GM12878 (cell line): Measurements from ENCODE around the gene DENND6B.

ENCODE experiments used
- BCL11A ChIP-seq: IDR thresholded peaks from 2 replicates; pipeline ENCODE4 v1.6.1; 2011; ENCODE audit warnings: low read depth, low read length
- EP300 ChIP-seq, 2 experiments: fragments of 150-350 bp in 1 of 2; IDR thresholded peaks; 2 replicates each; pipeline ENCODE4 v1.6.1; 2011 to 2012; ENCODE audit warnings: low read depth in 2 of 2, low read length in 2 of 2, borderline replicate concordance in 1 of 2, improper control_type of control experiment in 1 of 2, inconsistent platforms in 1 of 2; ENCODE audit not compliant: control insufficient read depth in 1 of 2
- FOS ChIP-seq: IDR thresholded peaks from 3 replicates; pipeline ENCODE4 v1.6.1; 2011; ENCODE audit warnings: borderline replicate concordance; ENCODE audit not compliant: insufficient read length; ENCODE audit errors: extremely low read depth
- MYC ChIP-seq: IDR thresholded peaks from 2 replicates; pipeline ENCODE4 v1.6.1; 2011; ENCODE audit warnings: mild to moderate bottlenecking, low read length, moderate library complexity, inconsistent platforms; ENCODE audit not compliant: insufficient read depth, insufficient replicate concordance, insufficient read length, severe bottlenecking
- RCOR1 ChIP-seq: conservative IDR thresholded peaks from 2 replicates; pipeline ENCODE4 v1.6.1; 2012; ENCODE audit warnings: low read depth, low read length, improper control_type of control experiment
- SIN3A ChIP-seq: IDR thresholded peaks from 2 replicates; pipeline ENCODE4 v1.6.1; 2012; ENCODE audit warnings: low read depth, low read length, improper control_type of control experiment
- ZNF217 ChIP-seq: fragments of 450-650 bp; IDR thresholded peaks from 2 replicates; pipeline ENCODE4 v1.6.1; 2017; ENCODE audit warnings: antibody characterized with exemption, mild to moderate bottlenecking
- TF ChIP-seq, protein P1 (sequence below), 3 experiments: IDR thresholded peaks in 2 of 3; conservative IDR thresholded peaks in 1 of 3; 2 replicates each; pipeline ENCODE4 v1.5.1; 2011; ENCODE audit warnings: low read depth in 3 of 3, low read length in 3 of 3, mild to moderate bottlenecking in 3 of 3, control low read depth in 2 of 3, moderate library complexity in 2 of 3, inconsistent platforms in 1 of 3, mixed read lengths in 1 of 3; ENCODE audit not compliant: control insufficient read depth in 2 of 3, insufficient read depth in 1 of 3; ENCODE audit errors: extremely low read depth in 1 of 3
- TF ChIP-seq, protein P2 (sequence below): IDR thresholded peaks from 2 replicates; pipeline ENCODE4 v1.6.1; 2012; ENCODE audit warnings: low read depth, low read length, improper control_type of control experiment
- TF ChIP-seq, protein P3 (sequence below): IDR thresholded peaks from 2 replicates; pipeline ENCODE4 v1.6.1; 2011; ENCODE audit warnings: low read depth, low read length, improper control_type of control experiment, borderline replicate concordance

DNA sequence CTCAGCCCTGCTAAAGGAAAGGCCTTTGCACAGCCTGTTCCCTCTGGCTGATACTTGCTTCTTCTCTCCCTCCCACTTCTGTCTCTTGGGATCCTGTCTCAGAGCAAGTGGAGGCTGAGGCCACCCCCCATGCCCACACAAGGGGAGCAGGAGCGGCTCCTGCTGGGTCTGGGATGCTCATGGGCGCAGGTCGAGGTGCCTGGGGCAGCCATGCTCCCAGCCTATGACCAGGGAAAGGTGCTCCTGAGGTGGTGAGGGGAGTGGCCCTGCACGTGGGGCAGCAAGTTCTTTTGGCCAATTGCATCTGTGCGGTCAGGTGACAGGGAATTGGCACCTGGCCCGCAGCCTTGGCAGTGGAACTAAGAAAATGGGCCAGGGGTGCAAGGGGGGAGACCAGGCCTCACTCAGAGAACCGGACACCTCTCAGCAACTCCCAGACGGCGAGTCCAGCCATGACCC is 58.1 kb downstream of the DENND6B start:
- TF ChIP-seq, protein P1, sequence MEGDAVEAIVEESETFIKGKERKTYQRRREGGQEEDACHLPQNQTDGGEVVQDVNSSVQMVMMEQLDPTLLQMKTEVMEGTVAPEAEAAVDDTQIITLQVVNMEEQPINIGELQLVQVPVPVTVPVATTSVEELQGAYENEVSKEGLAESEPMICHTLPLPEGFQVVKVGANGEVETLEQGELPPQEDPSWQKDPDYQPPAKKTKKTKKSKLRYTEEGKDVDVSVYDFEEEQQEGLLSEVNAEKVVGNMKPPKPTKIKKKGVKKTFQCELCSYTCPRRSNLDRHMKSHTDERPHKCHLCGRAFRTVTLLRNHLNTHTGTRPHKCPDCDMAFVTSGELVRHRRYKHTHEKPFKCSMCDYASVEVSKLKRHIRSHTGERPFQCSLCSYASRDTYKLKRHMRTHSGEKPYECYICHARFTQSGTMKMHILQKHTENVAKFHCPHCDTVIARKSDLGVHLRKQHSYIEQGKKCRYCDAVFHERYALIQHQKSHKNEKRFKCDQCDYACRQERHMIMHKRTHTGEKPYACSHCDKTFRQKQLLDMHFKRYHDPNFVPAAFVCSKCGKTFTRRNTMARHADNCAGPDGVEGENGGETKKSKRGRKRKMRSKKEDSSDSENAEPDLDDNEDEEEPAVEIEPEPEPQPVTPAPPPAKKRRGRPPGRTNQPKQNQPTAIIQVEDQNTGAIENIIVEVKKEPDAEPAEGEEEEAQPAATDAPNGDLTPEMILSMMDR (IDR thresholded peaks at IDR 0.05 in 2 of 3, conservative IDR thresholded peaks at IDR 0.05 in 1 of 3; ENCODE audit: control insufficient read depth in 2 of 3, extremely low read depth in 1 of 3, insufficient read depth in 1 of 3, low read depth in 3 of 3, low read length in 3 of 3) = no peak
- TF ChIP-seq ZNF217 = no peak
- no peak for TF ChIP-seq EP300 (IDR thresholded peaks at IDR 0.05; ENCODE audit: borderline replicate concordance in 1 of 2, control insufficient read depth in 1 of 2, low read depth in 2 of 2, low read length in 2 of 2)
- TF ChIP-seq MYC = no peak
- TF ChIP-seq RCOR1 = no peak
- TF ChIP-seq, protein P2, sequence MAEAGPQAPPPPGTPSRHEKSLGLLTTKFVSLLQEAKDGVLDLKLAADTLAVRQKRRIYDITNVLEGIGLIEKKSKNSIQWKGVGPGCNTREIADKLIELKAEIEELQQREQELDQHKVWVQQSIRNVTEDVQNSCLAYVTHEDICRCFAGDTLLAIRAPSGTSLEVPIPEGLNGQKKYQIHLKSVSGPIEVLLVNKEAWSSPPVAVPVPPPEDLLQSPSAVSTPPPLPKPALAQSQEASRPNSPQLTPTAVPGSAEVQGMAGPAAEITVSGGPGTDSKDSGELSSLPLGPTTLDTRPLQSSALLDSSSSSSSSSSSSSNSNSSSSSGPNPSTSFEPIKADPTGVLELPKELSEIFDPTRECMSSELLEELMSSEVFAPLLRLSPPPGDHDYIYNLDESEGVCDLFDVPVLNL = no peak
- no peak for TF ChIP-seq BCL11A
- TF ChIP-seq FOS = no peak
- TF ChIP-seq, protein P3, sequence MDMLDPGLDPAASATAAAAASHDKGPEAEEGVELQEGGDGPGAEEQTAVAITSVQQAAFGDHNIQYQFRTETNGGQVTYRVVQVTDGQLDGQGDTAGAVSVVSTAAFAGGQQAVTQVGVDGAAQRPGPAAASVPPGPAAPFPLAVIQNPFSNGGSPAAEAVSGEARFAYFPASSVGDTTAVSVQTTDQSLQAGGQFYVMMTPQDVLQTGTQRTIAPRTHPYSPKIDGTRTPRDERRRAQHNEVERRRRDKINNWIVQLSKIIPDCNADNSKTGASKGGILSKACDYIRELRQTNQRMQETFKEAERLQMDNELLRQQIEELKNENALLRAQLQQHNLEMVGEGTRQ = no peak
- TF ChIP-seq SIN3A = no peak
